GM12878 (cell line): ENCODE results near the gene PDCD11. TPM values are rescaled to one million over a fixed set of nuclear protein-coding genes. Genes with fewer than 3 reads are reported as not detected.

ENCODE experiments used
- BHLHE40 ChIP-seq, 2 experiments: fragments of 450-650 bp in 1 of 2; IDR thresholded peaks; 2 replicates each; pipeline ENCODE4 v1.6.1; 2011 to 2017; ENCODE audit warnings: low read depth in 2 of 2, borderline replicate concordance in 1 of 2, improper control_type of control experiment in 1 of 2, low read length in 1 of 2, mild to moderate bottlenecking in 1 of 2
- CUX1 ChIP-seq: IDR thresholded peaks from 2 replicates; pipeline ENCODE4 v1.6.1; 2012; ENCODE audit warnings: improper control_type of control experiment, low read depth, low read length; ENCODE audit not compliant: insufficient replicate concordance
- ETV6 ChIP-seq, 2 experiments: fragments of 450-650 bp in 1 of 2; IDR thresholded peaks in 1 of 2; conservative IDR thresholded peaks in 1 of 2; 2 replicates each; pipeline ENCODE4 v1.6.1; 2014; ENCODE audit warnings: antibody characterized with exemption in 1 of 2, borderline replicate concordance in 1 of 2, low read depth in 1 of 2, mild to moderate bottlenecking in 1 of 2, moderate library complexity in 1 of 2
- JUND ChIP-seq: IDR thresholded peaks from 2 replicates; pipeline ENCODE4 v1.6.1; 2012; ENCODE audit warnings: low read depth, mild to moderate bottlenecking, low read length, improper control_type of control experiment, moderate library complexity
- MYB ChIP-seq: fragments of 150-350 bp; IDR thresholded peaks from 2 replicates; pipeline ENCODE4 v1.6.1; 2014; ENCODE audit warnings: mild to moderate bottlenecking, low read depth, low read length, borderline replicate concordance
- MYC ChIP-seq: IDR thresholded peaks from 2 replicates; pipeline ENCODE4 v1.6.1; 2011; ENCODE audit warnings: mild to moderate bottlenecking, low read length, moderate library complexity, inconsistent platforms; ENCODE audit not compliant: insufficient read depth, insufficient replicate concordance, insufficient read length, severe bottlenecking
- NR2C1 ChIP-seq: fragments of 450-650 bp; IDR thresholded peaks from 2 replicates; pipeline ENCODE4 v1.6.1; 2017; ENCODE audit warnings: antibody characterized with exemption, mild to moderate bottlenecking, moderate library complexity
- PAX8 ChIP-seq: fragments of 450-650 bp; IDR thresholded peaks from 2 replicates; pipeline ENCODE4 v1.6.1; 2017; ENCODE audit warnings: mild to moderate bottlenecking, moderate library complexity
- POLR2A ChIP-seq: IDR thresholded peaks from 2 replicates; pipeline ENCODE4 v1.6.1; 2011; ENCODE audit warnings: low read depth, mild to moderate bottlenecking, low read length
- TARDBP ChIP-seq: IDR thresholded peaks from 2 replicates; pipeline ENCODE4 v1.6.1; 2016; ENCODE audit warnings: borderline replicate concordance
- ZNF622 ChIP-seq: fragments of 450-650 bp; IDR thresholded peaks from 2 replicates; pipeline ENCODE4 v1.6.1; 2017; ENCODE audit warnings: mild to moderate bottlenecking, inconsistent platforms
- polyA plus RNA-seq, 11 experiments: library from polyadenylated mRNA; depleted of rRNA in 4 of 11; unstranded in 6 of 11; stranded (reverse) in 5 of 11; fragments of >200 nt; fragmentation: Nextera tagmentation in 4 of 11; fragmentation: Illumina TruSeq in 1 of 11; extraction: Ambion mirVana in 4 of 11; extraction: Trizol in 1 of 11; gene quantifications; 1 replicate in 1 of 11; 2 replicates in 10 of 11; pipeline versions ENCODE4 v1.2.1 to v1.2.3, GENCODE V29; 2011 to 2016; ENCODE audit warnings: inconsistent platforms in 2 of 11, missing spikeins in 2 of 11, low read depth in 1 of 11
- total RNA-seq, 4 experiments: library from RNA; depleted of rRNA in 3 of 4; stranded (reverse); fragments of >200 nt in 3 of 4; fragmentation: Illumina TruSeq in 1 of 4; extraction: Trizol in 1 of 4; gene quantifications; 2 replicates each; pipeline versions ENCODE4 v1.2.1 to v1.2.3, GENCODE V29; 2013 to 2021
- TF ChIP-seq, protein P1 (sequence below): IDR thresholded peaks from 2 replicates; pipeline ENCODE4 v1.6.1; 2012; ENCODE audit warnings: low read depth, low read length, improper control_type of control experiment
- TF ChIP-seq, protein P2 (sequence below): fragments of 450-650 bp; IDR thresholded peaks from 2 replicates; pipeline ENCODE4 v1.6.1; 2016; ENCODE audit warnings: mild to moderate bottlenecking
- TF ChIP-seq, protein P3 (sequence below): fragments of 450-650 bp; IDR thresholded peaks from 2 replicates; pipeline ENCODE4 v1.6.1; 2017; ENCODE audit warnings: mild to moderate bottlenecking, moderate library complexity

PDCD11 gene
- total and polyA plus RNA-seq, 10 of the 15 experiments (the other 5 are each of a cell fraction or from before 2014, with no cell fraction given) = 13.9 to 69.7 (median 44.8) TPM

- TF ChIP-seq, protein P1, sequence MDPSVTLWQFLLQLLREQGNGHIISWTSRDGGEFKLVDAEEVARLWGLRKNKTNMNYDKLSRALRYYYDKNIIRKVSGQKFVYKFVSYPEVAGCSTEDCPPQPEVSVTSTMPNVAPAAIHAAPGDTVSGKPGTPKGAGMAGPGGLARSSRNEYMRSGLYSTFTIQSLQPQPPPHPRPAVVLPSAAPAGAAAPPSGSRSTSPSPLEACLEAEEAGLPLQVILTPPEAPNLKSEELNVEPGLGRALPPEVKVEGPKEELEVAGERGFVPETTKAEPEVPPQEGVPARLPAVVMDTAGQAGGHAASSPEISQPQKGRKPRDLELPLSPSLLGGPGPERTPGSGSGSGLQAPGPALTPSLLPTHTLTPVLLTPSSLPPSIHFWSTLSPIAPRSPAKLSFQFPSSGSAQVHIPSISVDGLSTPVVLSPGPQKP = no peak
- TF ChIP-seq MYC (peak; percentile 61), MYB (no peak), PAX8 (no peak), ETV6 (conservative IDR thresholded peaks at IDR 0.05 in 1 of 2, IDR thresholded peaks at IDR 0.05 in 1 of 2; ENCODE audit: borderline replicate concordance in 1 of 2, low read depth in 1 of 2) (0 out of 4 replicates have a peak, but pooled peaks of 1 of the 2 experiments have one; percentile 30), TARDBP (0 out of 2 replicates have a peak, but pooled peaks have one; percentile 72), ZNF622 (no peak), POLR2A (peak; percentile 86), CUX1 (no peak), NR2C1 (peak; percentile 26; the same call in 1 of the 2 replicates), BHLHE40 (IDR thresholded peaks at IDR 0.05; ENCODE audit: borderline replicate concordance in 1 of 2, low read depth in 2 of 2, low read length in 1 of 2) (peak in 1 of 2 experiments; percentile 32; a peak in 1 of 4 replicates), JUND (0 out of 2 replicates have a peak, but pooled peaks have one; percentile 2)
- TF ChIP-seq, protein P2, sequence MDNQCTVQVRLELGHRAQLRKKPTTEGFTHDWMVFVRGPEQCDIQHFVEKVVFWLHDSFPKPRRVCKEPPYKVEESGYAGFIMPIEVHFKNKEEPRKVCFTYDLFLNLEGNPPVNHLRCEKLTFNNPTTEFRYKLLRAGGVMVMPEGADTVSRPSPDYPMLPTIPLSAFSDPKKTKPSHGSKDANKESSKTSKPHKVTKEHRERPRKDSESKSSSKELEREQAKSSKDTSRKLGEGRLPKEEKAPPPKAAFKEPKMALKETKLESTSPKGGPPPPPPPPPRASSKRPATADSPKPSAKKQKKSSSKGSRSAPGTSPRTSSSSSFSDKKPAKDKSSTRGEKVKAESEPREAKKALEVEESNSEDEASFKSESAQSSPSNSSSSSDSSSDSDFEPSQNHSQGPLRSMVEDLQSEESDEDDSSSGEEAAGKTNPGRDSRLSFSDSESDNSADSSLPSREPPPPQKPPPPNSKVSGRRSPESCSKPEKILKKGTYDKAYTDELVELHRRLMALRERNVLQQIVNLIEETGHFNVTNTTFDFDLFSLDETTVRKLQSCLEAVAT = no peak
- TF ChIP-seq, protein P3, sequence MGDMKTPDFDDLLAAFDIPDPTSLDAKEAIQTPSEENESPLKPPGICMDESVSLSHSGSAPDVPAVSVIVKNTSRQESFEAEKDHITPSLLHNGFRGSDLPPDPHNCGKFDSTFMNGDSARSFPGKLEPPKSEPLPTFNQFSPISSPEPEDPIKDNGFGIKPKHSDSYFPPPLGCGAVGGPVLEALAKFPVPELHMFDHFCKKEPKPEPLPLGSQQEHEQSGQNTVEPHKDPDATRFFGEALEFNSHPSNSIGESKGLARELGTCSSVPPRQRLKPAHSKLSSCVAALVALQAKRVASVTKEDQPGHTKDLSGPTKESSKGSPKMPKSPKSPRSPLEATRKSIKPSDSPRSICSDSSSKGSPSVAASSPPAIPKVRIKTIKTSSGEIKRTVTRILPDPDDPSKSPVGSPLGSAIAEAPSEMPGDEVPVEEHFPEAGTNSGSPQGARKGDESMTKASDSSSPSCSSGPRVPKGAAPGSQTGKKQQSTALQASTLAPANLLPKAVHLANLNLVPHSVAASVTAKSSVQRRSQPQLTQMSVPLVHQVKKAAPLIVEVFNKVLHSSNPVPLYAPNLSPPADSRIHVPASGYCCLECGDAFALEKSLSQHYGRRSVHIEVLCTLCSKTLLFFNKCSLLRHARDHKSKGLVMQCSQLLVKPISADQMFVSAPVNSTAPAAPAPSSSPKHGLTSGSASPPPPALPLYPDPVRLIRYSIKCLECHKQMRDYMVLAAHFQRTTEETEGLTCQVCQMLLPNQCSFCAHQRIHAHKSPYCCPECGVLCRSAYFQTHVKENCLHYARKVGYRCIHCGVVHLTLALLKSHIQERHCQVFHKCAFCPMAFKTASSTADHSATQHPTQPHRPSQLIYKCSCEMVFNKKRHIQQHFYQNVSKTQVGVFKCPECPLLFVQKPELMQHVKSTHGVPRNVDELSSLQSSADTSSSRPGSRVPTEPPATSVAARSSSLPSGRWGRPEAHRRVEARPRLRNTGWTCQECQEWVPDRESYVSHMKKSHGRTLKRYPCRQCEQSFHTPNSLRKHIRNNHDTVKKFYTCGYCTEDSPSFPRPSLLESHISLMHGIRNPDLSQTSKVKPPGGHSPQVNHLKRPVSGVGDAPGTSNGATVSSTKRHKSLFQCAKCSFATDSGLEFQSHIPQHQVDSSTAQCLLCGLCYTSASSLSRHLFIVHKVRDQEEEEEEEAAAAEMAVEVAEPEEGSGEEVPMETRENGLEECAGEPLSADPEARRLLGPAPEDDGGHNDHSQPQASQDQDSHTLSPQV = peak; percentile 67; the same call in 1 of the 2 replicates
These were observed 28.5 kb upstream of the PDCD11 start, which contains the start of gene TAF5 (continued) for GRCh38 chr10:103367782-103368518.
